ENCODE measurements around the gene SUGCT. TPM values are rescaled to one million over a fixed set of nuclear protein-coding genes. Genes with fewer than 3 reads are reported as not detected.

SUGCT gene
- total RNA-seq, 1 donor from 2014 or later, result 4.4 TPM

DNA sequence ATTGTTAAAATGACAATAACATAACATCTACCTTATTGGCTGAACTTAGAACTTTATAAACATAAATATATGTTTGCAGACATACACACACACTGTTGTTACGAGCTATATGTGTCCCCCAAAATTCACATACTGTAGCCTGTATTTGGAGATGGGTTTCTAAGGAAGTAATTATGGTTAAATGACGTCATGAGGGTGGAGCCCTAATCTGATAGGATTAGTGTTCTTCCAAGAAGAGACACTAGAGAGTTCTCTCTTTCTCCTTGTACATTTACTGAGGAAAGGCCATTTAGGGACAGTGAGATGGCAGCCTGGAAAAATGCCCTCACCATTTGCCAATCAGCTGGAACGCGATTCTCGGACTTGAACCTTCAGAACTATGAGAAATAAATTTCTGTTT is 211.7 kb downstream of the SUGCT start:
- no peak for DNase-seq (ENCODE audit: low read depth)

DNA sequence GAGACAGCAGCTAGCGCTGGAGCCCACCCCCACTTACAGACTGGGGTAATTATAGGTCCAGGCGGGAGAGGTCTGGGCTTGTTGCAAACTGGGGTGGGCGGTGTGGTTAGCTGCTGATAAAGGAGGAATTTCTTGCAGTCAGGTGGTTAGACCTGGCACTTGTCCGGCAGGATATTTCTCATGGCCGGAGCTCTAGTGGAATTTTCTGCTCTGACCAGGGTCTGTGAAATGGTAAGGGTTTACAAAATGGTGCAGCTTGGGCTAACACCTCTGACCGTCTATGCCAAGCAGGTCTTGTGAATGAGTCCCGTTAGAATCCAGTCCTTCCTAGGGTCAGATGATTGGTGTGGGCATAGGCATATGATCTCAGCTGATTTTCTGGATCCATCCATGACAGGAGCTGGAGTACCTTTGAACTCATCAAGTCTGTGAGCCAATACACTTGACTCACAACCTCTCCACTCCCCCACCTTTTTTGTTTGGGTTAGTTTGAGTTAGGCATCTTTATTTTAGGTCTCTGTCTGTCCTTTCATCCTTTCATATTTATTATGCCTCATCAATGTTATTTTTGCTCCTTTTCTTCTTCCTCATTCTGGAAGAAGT is 213.4 kb downstream of the SUGCT start:
- TF ChIP-seq, protein P1, sequence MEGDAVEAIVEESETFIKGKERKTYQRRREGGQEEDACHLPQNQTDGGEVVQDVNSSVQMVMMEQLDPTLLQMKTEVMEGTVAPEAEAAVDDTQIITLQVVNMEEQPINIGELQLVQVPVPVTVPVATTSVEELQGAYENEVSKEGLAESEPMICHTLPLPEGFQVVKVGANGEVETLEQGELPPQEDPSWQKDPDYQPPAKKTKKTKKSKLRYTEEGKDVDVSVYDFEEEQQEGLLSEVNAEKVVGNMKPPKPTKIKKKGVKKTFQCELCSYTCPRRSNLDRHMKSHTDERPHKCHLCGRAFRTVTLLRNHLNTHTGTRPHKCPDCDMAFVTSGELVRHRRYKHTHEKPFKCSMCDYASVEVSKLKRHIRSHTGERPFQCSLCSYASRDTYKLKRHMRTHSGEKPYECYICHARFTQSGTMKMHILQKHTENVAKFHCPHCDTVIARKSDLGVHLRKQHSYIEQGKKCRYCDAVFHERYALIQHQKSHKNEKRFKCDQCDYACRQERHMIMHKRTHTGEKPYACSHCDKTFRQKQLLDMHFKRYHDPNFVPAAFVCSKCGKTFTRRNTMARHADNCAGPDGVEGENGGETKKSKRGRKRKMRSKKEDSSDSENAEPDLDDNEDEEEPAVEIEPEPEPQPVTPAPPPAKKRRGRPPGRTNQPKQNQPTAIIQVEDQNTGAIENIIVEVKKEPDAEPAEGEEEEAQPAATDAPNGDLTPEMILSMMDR (conservative IDR thresholded peaks at IDR 0.05; ENCODE audit: low read depth, low read length), result no peak
- no peak for DNase-seq (ENCODE audit: low read depth)

More for the DNA sequence above, 211.7 kb downstream of the SUGCT start:
- TF ChIP-seq, protein P1 (conservative IDR thresholded peaks at IDR 0.05; ENCODE audit: low read depth, low read length), result no peak
- no peak overlapping the region for H3K4me3 ChIP-seq (ENCODE audit: low read depth, low read length)

DNA sequence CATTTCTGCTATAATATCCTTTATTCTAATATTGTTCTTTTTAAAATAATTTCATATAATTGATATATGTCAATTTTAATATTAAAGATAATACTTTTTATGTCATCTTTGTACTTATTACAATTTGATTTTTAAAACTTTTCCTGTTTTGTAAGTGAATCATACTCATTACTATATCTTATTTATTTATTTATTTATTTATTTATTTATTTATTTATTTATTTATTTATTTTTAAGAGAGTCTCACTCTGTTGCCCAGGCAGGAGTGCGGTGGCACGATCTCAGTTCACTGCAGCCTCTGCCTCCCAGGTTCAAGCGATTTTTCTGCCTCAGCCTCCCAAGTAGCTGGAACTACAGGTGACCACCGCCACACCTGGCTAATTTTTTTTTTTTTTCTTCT is 215.3 kb downstream of the SUGCT start:
- TF ChIP-seq, protein P1 (conservative IDR thresholded peaks at IDR 0.05; ENCODE audit: low read depth, low read length), result no peak
- no peak overlapping the region for H3K4me3 ChIP-seq (ENCODE audit: low read depth, low read length)
- DNase-seq (ENCODE audit: low read depth), result no peak

More for the DNA sequence above, 213.4 kb downstream of the SUGCT start:
- H3K4me3 ChIP-seq (ENCODE audit: low read depth, low read length), result no peak overlapping the region

DNA sequence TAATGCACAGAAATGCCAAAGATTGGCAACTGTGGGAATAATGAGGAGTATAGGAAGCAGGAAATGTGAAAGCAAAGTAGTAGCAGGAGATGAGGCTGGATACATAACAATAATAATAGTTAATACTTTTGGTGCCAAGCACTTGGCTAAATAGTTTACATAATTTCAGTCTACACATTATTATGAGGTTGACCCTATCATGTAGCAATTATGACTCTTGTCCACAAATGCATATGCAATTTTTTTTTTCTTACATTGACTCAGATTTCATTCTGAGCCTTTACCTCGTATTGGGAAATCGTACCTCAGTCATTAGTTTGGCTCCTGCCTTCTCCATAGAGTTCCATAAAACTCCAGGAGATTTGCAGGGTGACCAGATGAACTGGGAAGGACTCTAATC is 219.9 kb downstream of the SUGCT start:
- TF ChIP-seq, protein P1 (conservative IDR thresholded peaks at IDR 0.05; ENCODE audit: low read depth, low read length), result no peak
- no peak for DNase-seq (ENCODE audit: low read depth)
- H3K4me3 ChIP-seq (ENCODE audit: low read depth, low read length), result no peak overlapping the region

DNA sequence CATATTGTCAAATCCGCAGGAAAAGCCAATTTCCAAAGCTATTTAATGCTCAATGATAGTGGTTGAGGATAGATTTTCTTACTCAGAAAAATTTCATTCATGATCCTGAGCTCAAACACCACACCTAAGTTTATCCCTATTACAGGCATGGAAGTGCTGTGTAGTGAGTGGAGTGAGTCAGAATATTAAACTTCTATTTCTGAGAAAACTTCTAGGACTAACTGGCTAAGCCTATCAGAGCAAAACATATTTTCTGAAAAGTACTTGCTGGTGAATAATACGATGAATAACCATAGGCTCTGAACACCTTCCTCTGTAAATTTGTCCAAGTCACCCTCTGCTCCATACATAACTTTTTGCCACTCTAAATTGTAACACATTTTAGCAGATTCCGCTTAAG is 221.5 kb downstream of the SUGCT start:
- TF ChIP-seq, protein P1 (conservative IDR thresholded peaks at IDR 0.05; ENCODE audit: low read depth, low read length), result no peak
- no peak for DNase-seq (ENCODE audit: low read depth)
- no peak overlapping the region for H3K4me3 ChIP-seq (ENCODE audit: low read depth, low read length)

DNA sequence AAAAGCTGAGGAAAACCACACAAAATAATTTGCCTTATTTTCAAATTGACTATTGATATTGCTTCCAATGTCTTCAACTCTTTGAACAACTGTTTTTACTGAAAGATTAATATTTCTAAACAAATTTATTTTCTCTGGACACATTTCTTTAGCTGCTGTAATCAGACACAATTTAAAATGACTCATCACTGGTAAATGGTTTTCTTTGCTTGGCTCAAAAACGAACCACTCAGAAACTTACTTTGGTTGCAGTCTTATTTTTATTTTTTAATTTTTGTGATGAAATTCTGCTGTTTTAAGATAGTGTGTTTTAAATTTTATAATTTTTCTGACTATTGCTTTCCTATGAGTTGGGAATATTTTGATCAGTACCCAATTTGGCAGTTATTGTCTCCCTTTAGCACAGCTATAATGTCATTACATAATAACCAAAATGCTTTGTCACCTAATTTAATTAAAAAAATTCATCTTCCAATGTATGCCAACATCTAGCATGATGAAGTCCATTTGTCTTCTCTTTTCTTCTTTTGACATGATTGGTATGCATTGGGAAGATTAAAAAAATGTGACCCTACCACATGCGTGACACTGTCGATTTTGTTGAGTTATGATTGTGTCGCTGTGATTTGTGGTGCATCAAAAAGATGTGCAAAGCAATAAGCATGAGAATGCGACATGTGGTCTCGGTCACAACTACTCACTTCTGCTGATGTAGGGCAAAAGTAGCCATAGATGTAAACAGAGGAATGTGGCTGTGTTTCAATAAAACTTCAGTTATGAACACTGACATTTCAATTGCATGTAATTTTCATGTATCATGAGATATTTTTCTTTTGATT is 222.3 kb downstream of the SUGCT start:
- no peak for DNase-seq (ENCODE audit: low read depth)
- H3K4me3 ChIP-seq (ENCODE audit: low read depth, low read length), result no peak overlapping the region
- TF ChIP-seq, protein P1 (conservative IDR thresholded peaks at IDR 0.05; ENCODE audit: low read depth, low read length), result no peak
